Measurements from ENCODE around the gene POLR2F. TPM values are rescaled to one million over a fixed set of nuclear protein-coding genes. Genes with fewer than 3 reads are reported as not detected.

Gene POLR2F
- total RNA-seq, 1 experiment from 2014 or later = 111 TPM

DNA sequence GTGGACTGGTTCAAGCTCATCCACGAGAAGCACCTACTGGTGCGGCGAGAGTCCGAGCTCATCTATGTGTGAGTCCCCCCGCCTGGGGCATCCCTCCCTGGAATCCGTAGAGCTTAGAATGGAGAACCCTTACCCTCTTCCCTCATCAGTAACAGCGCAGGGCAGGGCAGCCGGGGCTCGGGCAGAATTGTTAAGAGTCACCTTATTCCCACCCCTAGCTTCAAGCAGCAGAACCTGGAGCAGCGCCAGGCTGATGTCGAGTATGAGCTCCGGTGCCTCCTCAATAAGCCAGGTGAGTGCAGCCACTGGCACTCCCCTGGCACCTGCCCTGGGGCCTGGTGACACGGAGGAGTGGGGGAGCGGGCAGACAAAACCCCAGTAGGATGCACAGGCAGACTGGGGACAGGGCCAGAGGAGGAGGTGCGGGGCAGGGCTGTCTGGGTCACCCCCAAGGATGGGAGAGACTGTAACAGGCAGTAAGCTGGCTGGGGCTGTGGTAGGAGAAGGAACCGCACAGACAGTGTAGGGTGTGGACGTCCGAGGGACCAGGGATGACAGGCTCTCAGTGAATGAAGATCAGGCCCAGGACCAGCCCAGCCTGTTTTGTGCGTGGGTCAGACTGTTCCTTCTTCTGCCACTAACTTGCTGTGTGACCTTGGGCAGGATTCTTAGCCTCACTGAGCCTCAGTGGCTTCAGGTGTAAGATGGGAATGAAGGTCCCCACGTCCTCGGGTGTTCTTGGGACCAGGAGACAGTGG lies 20.5 kb upstream of the POLR2F start:
- DNase-seq = no peak
- Mint-ChIP-seq H3K36me3 (ENCODE audit: insufficient read depth, unreplicated experiment) (peaks cover 65% of the 10 kb centered on the region), H3K27me3 (ENCODE audit: unreplicated experiment) (no peaks in the 10 kb centered on the region), H3K4me3 (ENCODE audit: low read depth, unreplicated experiment) (peak overlapping the region; percentile 15), H3K4me1 (ENCODE audit: low read depth, unreplicated experiment) (peaks cover 17% of the 10 kb centered on the region), H3K9me3 (ENCODE audit: low read depth, unreplicated experiment) (no peaks in the 10 kb centered on the region), H3K27ac (ENCODE audit: unreplicated experiment) (peak overlapping the region; percentile 64)
- no TSS peak for BruUV-seq (replicated peaks)
- TF ChIP-seq, protein P1, sequence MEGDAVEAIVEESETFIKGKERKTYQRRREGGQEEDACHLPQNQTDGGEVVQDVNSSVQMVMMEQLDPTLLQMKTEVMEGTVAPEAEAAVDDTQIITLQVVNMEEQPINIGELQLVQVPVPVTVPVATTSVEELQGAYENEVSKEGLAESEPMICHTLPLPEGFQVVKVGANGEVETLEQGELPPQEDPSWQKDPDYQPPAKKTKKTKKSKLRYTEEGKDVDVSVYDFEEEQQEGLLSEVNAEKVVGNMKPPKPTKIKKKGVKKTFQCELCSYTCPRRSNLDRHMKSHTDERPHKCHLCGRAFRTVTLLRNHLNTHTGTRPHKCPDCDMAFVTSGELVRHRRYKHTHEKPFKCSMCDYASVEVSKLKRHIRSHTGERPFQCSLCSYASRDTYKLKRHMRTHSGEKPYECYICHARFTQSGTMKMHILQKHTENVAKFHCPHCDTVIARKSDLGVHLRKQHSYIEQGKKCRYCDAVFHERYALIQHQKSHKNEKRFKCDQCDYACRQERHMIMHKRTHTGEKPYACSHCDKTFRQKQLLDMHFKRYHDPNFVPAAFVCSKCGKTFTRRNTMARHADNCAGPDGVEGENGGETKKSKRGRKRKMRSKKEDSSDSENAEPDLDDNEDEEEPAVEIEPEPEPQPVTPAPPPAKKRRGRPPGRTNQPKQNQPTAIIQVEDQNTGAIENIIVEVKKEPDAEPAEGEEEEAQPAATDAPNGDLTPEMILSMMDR (IDR thresholded peaks at IDR 0.05; ENCODE audit: unreplicated experiment) = no peak
- CTCF ChIA-PET = interaction anchor here (1.2 kb wide), 1 partner anchor 21 kb away, joined by 3 read pairs; the partner anchor contains the start of genes C22orf23 and POLR2F
- intact Hi-C loops (cut with micrococcal nuclease; ENCODE audit: unreplicated experiment) = loop anchor here (5.0 kb wide), 1 partner anchor 36 kb away; no protein-coding TSS in a partner anchor

DNA sequence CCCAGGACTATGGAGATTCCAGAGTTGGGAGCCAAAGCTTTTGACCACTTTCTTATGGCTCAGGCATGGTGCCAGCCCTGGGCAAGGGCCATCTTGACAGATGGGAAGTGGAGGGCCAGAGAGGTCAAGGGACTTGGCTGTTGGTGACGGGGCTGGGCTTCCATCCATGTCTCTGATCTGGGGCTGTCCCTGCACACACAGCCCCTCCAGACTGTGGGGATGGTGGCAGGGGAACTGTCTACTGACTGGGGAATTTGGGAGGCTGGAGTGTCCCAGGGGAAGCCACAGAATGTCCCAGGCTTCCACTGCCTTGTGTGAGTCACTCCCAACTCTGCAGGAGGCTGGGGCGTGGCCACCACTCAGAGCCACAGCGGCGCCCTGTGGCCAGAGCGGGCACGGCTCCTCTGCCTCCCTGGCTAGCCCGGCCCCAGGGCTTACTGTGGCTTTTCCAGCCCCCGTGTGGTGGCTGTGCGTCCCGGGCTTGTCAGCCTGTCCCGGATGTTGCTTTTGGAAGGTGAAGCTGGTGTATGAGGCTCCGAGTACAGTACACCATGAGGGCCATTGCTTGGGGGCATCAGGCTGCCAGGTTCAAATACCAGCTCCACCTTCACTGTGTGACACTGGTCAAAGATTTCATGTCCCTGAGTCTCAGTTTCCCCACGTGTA lies 19.7 kb upstream of the POLR2F start:
- Mint-ChIP-seq H3K27me3 (ENCODE audit: unreplicated experiment) (no peaks in the 10 kb centered on the region), H3K4me1 (ENCODE audit: low read depth, unreplicated experiment) (peaks cover 17% of the 10 kb centered on the region), H3K36me3 (ENCODE audit: insufficient read depth, unreplicated experiment) (peaks cover 64% of the 10 kb centered on the region), H3K27ac (ENCODE audit: unreplicated experiment) (peak overlapping the region; percentile 63), H3K4me3 (ENCODE audit: low read depth, unreplicated experiment) (no peak overlapping the region), H3K9me3 (ENCODE audit: low read depth, unreplicated experiment) (no peaks in the 10 kb centered on the region)
- TF ChIP-seq, protein P1 (IDR thresholded peaks at IDR 0.05; ENCODE audit: unreplicated experiment) = peak; percentile 94
- BruUV-seq (replicated peaks) = no TSS peak
- intact Hi-C loops (cut with micrococcal nuclease; ENCODE audit: unreplicated experiment) = loop anchor here (5.0 kb wide), 1 partner anchor 37 kb away; no protein-coding TSS in a partner anchor
- peak; percentile 97 for DNase-seq
- CTCF ChIA-PET = interaction anchor here (0.9 to 1.2 kb wide), 2 partner anchors 20 to 28 kb away, joined by 3 to 5 read pairs; partner anchors contain the start of genes C22orf23 and POLR2F

DNA sequence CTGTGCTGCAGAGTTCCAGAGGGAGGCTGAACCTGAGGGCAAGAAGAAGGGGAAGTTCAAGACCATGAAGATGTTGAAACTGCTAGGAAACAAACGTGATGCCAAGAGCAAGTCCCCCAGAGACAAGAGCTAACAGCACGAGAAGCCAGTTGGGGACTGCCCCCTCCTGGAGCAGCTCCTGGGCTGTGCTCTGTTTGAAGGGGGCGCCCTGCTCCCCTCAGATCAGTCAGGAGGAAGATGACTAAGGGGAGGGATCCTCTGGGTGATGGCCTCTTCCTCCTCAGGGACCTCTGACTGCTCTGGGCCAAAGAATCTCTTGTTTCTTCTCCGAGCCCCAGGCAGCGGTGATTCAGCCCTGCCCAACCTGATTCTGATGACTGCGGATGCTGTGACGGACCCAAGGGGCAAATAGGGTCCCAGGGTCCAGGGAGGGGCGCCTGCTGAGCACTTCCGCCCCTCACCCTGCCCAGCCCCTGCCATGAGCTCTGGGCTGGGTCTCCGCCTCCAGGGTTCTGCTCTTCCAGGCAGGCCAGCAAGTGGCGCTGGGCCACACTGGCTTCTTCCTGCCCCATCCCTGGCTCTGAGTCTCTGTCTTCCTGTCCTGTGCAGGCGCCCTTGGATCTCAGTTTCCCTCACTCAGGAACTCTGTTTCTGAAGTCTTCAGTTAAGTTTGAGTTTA lies 12.7 kb upstream of the POLR2F start:
- TF ChIP-seq, protein P1 (IDR thresholded peaks at IDR 0.05; ENCODE audit: unreplicated experiment) = no peak
- H3K9me3 Mint-ChIP-seq (ENCODE audit: low read depth, unreplicated experiment) = no peaks in the 10 kb centered on the region
- DNase-seq = no peak
- no peak overlapping the region for H3K27ac Mint-ChIP-seq (ENCODE audit: unreplicated experiment)
- H3K4me3 Mint-ChIP-seq (ENCODE audit: low read depth, unreplicated experiment) = no peak overlapping the region
- no peaks in the 10 kb centered on the region for H3K4me1 Mint-ChIP-seq (ENCODE audit: low read depth, unreplicated experiment)
- H3K27me3 Mint-ChIP-seq (ENCODE audit: unreplicated experiment) = no peaks in the 10 kb centered on the region
- intact Hi-C loops (cut with micrococcal nuclease; ENCODE audit: unreplicated experiment) = no loop called here
- BruUV-seq (replicated peaks) = no TSS peak
- H3K36me3 Mint-ChIP-seq (ENCODE audit: insufficient read depth, unreplicated experiment) = peaks cover 82% of the 10 kb centered on the region
- CTCF ChIA-PET = interaction anchor here (0.5 kb wide), 1 partner anchor 712 kb away, joined by 5 read pairs; no protein-coding TSS in a partner anchor

DNA sequence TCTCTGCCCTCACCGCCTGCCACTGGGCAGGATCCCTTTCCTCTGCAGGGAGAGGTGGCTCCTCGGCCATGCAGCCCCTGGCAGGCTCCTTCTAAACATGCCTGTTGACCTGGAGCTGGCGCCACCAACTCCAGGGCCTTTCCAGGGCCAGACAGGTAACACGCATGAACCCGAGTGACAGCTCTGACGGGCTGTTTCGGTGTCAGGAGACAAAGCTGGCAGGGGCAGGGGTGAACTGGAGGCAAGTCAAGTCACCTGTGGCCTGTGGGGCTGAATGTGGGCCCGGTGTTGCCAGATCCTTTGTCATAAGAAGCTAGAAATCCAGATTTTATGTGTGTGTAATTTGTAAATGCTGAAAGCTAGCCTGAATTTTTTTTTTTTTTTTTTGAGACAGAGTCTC lies 11.4 kb upstream of the POLR2F start:
- Mint-ChIP-seq H3K4me1 (ENCODE audit: low read depth, unreplicated experiment) (no peaks in the 10 kb centered on the region), H3K9me3 (ENCODE audit: low read depth, unreplicated experiment) (no peaks in the 10 kb centered on the region), H3K27ac (ENCODE audit: unreplicated experiment) (no peak overlapping the region), H3K27me3 (ENCODE audit: unreplicated experiment) (no peaks in the 10 kb centered on the region), H3K36me3 (ENCODE audit: insufficient read depth, unreplicated experiment) (peaks cover 75% of the 10 kb centered on the region), H3K4me3 (ENCODE audit: low read depth, unreplicated experiment) (no peak overlapping the region)
- TF ChIP-seq, protein P1 (IDR thresholded peaks at IDR 0.05; ENCODE audit: unreplicated experiment) = no peak
- CTCF ChIA-PET = no interaction called here
- no peak for DNase-seq
- intact Hi-C loops (cut with micrococcal nuclease; ENCODE audit: unreplicated experiment) = no loop called here
- no TSS peak for BruUV-seq (replicated peaks)
